HG03095 (cell line): ENCODE results near the gene CYB5D1.

Experiments
- ATAC-seq: cut with Tn5 transposase; IDR thresholded peaks from one replicate; pipeline ENCODE4 v1.9.1; 2021; ENCODE audit warnings: moderate library complexity; ENCODE audit not compliant: unreplicated experiment

CYB5D1 gene

DNA sequence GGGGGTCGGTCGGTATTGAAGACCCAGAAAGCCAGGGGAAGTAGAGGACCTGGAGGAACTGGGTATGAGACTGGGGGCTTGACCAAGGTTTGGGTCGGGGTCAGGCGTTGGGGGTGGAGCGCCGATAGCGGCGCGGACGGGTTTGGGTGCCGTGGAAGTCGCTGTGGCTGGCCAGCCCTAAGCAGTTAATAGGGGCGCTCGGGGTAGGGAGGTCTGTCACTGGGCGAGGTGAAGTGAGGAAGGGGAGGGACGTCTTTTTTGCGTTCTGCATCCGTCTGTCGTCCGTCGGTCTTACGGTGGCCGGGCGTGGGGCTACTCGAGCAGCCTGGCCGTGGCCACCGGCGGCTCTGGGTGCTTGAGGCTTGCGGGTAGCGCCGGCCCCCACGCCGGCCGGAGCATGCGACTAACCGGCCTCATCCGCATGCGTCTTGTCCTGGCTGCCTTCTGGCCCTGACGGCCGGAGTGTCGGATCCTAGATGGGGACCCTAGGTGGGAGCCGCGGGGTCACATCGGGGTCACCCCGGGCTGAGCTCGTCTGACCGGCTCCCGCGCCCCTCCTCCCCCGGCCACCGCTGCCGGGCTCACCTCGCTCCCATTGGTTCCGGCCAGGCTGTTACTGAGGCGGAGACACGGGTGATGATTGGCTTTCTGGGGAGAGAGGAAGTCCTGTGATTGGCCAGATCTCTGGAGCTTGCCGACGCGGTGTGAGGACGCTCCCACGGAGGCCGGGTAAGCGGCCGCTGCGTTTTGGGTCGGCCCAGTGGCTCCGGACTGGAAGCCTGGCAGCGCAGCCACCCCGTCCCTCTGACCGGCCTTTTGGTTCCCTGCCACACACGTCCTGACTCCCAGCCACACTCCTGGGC, 13.3 kb upstream of the CYB5D1 start:
- peak; percentile 37 for ATAC-seq

DNA sequence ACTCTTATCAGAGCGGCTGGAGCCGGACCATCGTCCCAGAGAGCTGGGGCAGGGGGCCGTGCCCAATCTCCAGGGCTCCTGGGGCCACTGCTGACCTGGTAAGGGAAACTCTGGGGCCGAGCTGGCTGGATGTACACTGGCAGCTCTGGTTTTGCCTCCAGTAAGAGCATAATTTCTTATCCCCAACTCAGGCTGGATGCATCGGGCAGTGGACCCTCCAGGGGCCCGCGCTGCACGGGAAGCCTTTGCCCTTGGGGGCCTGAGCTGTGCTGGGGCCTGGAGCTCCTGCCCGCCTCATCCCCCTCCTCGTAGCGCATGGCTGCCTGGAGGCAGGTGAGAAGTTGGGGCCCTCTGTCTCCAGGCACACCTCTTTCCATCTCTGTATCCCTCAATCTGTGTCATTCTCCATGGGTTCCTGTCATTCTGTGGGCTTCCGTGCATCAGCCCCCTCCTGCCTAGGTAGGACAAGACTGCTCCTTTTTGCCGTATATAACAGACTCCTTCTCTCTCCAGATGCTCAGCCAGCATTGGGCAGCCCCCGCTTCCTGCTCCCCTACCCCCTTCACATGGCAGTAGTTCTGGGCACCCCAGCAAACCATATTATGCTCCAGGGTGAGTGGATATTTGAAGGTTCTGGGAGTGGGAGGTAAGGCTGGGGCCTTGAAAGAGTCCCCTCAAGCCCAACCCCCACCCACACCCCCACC, 12.3 kb upstream of the CYB5D1 start:
- no peak for ATAC-seq

DNA sequence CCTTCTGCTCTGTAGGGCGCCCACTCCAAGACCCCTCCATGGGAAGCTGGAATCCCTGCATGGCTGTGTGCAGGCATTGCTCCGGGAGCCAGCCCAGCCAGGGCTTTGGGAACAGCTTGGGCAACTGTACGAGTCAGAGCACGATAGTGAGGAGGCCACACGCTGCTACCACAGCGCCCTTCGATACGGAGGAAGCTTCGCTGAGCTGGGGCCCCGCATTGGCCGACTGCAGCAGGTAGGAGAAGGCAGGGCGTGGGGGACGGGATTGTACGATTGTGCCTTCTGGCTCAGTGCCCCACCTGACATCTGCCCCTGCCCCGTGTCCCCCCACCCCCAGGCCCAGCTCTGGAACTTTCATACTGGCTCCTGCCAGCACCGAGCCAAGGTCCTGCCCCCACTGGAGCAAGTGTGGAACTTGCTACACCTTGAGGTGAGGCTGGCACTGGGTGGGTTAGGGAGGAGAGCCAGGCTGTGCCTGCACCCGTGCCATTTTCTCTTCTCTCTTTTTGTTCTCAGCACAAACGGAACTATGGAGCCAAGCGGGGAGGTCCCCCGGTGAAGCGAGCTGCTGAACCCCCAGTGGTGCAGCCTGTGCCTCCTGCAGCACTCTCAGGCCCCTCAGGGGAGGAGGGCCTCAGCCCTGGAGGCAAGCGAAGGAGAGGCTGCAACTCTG, 11.6 kb upstream of the CYB5D1 start:
- no peak for ATAC-seq

DNA sequence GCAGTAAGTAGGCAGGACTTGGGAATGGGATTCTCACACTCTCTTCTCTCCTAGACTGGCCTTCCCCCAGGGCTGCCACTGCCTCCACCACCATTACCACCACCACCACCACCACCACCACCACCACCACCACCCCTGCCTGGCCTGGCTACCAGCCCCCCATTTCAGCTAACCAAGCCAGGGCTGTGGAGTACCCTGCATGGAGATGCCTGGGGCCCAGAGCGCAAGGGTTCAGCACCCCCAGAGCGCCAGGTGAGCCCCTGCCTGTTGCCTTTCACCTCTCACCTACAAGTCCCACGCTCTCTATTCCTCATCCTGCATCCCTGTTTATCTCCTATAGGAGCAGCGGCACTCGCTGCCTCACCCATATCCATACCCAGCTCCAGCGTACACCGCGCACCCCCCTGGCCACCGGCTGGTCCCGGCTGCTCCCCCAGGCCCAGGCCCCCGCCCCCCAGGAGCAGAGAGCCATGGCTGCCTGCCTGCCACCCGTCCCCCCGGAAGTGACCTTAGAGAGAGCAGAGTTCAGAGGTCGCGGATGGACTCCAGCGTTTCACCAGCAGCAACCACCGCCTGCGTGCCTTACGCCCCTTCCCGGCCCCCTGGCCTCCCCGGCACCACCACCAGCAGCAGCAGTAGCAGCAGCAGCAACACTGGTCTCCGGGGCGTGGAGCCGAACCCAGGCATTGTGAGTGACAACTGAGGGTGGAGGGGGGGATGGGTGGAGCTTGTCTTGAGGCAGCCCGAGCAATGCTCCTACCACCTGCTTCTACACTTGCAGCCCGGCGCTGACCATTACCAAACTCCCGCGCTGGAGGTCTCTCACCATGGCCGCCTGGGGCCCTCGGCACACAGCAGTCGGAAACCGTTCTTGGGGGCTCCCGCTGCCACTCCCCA, 10.8 kb upstream of the CYB5D1 start:
- no peak for ATAC-seq

DNA sequence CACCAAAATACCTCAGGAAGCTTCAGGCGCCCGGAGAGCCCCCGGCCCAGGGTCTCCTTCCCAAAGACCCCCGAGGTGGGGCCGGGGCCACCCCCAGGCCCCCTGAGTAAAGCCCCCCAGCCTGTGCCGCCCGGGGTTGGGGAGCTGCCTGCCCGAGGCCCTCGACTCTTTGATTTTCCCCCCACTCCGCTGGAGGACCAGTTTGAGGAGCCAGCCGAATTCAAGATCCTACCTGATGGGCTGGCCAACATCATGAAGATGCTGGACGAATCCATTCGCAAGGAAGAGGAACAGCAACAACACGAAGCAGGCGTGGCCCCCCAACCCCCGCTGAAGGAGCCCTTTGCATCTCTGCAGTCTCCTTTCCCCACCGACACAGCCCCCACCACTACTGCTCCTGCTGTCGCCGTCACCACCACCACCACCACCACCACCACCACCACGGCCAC, 9.6 kb upstream of the CYB5D1 start:
- no peak for ATAC-seq

DNA sequence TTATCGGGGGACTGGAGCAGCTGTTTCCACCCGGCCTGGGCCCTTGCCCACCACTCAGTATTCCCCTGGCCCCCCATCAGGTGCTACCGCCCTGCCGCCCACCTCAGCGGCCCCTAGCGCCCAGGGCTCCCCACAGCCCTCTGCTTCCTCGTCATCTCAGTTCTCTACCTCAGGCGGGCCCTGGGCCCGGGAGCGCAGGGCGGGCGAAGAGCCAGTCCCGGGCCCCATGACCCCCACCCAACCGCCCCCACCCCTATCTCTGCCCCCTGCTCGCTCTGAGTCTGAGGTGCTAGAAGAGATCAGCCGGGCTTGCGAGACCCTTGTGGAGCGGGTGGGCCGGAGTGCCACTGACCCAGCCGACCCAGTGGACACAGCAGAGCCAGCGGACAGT, 9.1 kb upstream of the CYB5D1 start:
- ATAC-seq, result no peak

DNA sequence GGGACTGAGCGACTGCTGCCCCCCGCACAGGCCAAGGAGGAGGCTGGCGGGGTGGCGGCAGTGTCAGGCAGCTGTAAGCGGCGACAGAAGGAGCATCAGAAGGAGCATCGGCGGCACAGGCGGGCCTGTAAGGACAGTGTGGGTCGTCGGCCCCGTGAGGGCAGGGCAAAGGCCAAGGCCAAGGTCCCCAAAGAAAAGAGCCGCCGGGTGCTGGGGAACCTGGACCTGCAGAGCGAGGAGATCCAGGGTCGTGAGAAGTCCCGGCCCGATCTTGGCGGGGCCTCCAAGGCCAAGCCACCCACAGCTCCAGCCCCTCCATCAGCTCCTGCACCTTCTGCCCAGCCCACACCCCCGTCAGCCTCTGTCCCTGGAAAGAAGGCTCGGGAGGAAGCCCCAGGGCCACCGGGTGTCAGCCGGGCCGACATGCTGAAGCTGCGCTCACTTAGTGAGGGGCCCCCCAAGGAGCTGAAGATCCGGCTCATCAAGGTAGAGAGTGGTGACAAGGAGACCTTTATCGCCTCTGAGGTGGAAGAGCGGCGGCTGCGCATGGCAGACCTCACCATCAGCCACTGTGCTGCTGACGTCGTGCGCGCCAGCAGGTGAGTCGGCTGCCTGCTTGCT, 8.6 kb upstream of the CYB5D1 start:
- ATAC-seq, result no peak

DNA sequence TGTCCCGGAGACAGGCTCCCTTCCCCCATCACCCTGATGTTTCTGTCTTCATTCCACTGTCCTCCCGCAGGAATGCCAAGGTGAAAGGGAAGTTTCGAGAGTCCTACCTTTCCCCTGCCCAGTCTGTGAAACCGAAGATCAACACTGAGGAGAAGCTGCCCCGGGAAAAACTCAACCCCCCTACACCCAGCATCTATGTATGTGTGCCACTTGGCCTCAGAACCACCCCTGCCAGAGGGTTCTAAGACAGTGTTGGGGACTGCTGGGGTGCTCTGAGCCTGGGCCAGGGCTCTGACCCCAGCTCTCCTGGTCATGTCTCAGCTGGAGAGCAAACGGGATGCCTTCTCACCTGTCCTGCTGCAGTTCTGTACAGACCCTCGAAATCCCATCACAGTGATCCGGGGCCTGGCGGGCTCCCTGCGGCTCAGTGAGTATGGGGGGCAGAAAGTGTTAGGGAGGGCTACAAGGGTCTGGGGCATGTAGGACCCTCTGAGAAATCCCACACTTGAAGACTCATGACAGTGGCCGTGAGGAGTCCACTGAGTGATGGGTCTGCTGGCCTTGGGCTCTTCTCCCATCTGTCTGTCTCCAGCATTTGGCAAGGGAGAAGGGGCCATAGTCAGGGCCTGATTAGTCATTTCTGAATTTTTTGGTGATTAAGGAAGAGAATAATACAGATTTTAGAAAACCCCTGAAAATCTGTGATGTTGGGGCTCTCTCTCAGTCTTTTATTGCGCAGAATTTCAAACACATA, 7.9 kb upstream of the CYB5D1 start:
- ATAC-seq, result no peak

DNA sequence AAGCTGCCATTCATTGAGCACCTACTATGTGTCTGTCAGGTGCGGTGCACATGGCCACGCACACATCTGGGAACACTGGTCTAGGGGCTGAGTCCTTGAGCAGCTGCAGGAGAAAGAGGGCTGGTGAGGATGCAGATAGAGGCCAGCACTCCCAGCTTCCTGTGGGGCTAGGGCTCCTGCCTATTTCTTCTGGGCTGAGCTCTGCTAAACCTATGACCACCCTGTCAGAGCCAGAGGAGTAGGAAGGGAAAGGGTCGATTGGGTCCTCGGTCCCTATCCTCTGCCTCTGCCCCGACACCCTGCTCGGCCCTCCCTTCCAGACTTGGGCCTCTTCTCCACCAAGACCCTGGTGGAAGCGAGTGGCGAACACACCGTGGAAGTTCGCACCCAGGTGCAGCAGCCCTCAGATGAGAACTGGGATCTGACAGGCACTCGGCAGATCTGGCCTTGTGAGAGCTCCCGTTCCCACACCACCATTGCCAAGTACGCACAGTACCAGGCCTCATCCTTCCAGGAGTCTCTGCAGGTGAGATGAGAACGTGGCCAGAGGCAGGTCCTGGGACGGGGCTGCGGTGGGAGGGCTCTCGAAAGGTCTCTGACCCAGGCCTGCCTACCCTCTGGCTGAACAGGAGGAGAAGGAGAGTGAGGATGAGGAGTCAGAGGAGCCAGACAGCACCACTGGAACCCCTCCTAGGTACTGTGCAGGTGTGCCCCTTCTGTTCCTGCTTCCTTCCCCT, 6.9 kb upstream of the CYB5D1 start:
- ATAC-seq, result no peak

DNA sequence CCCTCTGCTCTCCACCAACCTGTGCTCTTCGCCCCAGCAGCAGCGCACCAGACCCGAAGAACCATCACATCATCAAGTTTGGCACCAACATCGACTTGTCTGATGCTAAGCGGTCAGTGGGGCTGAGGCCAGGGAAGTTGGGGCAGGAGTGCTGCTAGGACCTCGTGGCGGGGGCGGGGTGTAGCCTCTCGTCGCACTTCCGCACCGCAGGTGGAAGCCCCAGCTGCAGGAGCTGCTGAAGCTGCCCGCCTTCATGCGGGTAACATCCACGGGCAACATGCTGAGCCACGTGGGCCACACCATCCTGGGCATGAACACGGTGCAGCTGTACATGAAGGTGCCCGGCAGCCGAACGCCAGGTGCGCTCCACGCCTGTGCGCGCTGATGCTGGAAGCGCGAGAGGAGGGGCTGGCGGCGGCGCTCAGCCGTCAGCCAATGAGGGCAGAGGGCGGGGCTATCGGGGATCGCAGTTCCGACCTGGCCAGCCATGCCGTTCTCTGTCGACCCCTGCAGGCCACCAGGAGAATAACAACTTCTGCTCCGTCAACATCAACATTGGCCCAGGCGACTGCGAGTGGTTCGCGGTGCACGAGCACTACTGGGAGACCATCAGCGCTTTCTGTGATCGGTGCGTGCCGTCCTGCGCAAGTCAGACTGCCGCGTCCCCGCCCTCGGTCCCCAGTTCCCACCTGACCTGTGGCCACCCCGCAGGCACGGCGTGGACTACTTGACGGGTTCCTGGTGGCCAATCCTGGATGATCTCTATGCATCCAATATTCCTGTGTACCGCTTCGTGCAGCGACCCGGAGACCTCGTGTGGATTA, 6.2 kb upstream of the CYB5D1 start:
- ATAC-seq, result peak; percentile 62

DNA sequence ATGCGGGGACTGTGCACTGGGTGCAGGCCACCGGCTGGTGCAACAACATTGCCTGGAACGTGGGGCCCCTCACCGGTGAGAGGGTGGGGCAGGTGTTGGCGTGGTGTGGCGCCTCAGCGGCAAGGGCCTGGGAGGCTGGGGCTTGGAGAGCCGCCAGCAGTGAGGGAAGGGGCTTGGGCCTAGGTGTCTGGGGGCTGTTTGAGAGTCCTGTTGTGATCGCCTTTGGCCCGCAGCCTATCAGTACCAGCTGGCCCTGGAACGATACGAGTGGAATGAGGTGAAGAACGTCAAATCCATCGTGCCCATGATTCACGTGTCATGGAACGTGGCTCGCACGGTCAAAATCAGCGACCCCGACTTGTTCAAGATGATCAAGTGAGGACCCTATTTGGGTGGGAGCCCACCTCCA, 5.5 kb upstream of the CYB5D1 start:
- ATAC-seq, result no peak

DNA sequence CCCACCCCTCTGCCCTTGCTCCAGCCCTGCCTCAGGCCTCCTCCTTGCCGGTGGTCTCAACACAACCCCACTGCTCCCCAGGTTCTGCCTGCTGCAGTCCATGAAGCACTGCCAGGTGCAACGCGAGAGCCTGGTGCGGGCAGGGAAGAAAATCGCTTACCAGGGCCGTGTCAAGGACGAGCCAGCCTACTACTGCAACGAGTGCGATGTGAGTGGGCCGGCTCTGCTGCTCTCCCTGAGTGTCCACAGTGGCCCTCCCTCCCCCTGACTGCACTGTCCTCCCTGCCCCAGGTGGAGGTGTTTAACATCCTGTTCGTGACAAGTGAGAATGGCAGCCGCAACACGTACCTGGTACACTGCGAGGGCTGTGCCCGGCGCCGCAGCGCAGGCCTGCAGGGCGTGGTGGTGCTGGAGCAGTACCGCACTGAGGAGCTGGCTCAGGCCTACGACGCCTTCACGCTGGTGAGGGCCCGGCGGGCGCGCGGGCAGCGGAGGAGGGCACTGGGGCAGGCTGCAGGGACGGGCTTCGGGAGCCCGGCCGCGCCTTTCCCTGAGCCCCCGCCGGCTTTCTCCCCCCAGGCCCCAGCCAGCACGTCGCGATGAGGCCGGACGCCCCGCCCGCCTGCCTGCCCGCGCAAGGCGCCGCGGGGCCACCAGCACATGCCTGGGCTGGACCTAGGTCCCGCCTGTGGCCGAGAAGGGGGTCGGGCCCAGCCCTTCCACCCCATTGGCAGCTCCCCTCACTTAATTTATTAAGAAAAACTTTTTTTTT, 4.7 kb upstream of the CYB5D1 start:
- no peak for ATAC-seq

DNA sequence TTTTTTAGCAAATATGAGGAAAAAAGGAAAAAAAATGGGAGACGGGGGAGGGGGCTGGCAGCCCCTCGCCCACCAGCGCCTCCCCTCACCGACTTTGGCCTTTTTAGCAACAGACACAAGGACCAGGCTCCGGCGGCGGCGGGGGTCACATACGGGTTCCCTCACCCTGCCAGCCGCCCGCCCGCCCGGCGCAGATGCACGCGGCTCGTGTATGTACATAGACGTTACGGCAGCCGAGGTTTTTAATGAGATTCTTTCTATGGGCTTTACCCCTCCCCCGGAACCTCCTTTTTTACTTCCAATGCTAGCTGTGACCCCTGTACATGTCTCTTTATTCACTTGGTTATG, 4.1 kb upstream of the CYB5D1 start:
- ATAC-seq, result no peak

DNA sequence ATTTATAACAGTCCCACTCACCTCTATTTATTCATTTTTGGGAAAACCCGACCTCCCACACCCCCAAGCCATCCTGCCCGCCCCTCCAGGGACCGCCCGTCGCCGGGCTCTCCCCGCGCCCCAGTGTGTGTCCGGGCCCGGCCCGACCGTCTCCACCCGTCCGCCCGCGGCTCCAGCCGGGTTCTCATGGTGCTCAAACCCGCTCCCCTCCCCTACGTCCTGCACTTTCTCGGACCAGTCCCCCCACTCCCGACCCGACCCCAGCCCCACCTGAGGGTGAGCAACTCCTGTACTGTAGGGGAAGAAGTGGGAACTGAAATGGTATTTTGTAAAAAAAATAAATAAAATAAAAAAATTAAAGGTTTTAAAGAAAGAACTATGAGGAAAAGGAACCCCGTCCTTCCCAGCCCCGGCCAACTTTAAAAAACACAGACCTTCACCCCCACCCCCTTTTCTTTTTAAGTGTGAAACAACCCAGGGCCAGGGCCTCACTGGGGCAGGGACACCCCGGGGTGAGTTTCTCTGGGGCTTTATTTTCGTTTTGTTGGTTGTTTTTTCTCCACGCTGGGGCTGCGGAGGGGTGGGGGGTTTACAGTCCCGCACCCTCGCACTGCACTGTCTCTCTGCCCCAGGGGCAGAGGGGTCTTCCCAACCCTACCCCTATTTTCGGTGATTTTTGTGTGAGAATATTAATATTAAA, 3.6 kb upstream of the CYB5D1 start:
- ATAC-seq, result no peak

DNA sequence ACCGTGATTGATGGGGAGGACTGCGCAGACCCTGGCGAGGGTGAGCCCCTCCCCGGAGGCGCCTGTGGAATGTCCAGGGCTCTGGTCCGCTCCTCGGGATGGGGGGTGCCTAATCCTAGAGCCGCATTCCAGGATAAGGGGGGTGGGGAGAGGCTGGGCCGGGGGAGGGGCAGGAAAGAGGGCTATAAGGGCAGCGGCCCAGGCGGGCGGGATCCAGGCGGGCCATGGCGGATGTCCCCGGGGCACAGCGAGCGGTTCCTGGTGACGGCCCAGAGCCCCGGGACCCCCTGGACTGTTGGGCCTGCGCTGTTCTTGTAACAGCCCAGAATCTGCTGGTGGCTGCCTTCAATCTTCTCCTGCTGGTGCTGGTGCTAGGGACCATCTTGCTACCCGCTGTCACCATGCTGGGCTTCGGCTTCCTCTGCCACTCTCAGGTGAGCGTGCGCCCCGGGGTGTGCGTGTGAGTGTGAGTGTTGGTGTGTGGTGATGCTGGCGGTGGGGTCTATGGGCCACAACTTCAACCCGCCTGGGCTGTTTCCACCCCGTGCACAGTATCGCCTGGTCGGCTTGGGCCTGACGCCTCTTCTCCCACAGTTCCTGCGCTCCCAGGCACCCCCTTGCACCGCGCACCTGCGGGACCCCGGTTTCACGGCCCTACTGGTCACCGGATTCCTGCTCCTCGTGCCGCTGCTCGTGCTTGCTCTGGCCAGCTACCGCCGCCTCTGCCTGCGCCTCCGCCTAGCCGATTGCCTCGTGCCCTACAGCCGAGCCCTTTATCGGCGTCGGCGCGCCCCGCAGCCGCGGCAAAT, 2.7 kb upstream of the CYB5D1 start, which contains the start of gene TMEM88:
Gene TMEM88 (plus strand): TSS at position 216 of the 809 bp plus-strand sequence. CDS start 9 bp downstream, at position 225.
- no peak for ATAC-seq

DNA sequence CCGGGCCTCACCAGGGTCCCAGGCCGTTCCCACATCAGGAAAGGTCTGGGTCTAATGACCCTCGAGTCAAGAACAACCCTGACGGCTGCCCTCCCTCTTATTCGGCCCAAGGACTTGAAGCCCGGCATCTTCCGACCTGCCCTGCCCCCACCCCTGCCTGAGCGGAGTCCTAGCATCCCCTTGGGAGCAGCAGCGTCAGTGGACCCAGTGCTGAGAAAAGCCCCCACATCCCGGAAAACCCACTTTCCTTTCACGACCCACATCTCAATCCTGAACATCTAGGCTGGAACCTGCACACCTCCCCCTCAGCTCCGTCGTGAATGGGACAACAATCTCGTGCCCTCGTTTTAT, 2.2 kb upstream of the CYB5D1 start:
- ATAC-seq, result no peak
